ENCODE measurements around the gene AOAH.

Gene AOAH

DNA sequence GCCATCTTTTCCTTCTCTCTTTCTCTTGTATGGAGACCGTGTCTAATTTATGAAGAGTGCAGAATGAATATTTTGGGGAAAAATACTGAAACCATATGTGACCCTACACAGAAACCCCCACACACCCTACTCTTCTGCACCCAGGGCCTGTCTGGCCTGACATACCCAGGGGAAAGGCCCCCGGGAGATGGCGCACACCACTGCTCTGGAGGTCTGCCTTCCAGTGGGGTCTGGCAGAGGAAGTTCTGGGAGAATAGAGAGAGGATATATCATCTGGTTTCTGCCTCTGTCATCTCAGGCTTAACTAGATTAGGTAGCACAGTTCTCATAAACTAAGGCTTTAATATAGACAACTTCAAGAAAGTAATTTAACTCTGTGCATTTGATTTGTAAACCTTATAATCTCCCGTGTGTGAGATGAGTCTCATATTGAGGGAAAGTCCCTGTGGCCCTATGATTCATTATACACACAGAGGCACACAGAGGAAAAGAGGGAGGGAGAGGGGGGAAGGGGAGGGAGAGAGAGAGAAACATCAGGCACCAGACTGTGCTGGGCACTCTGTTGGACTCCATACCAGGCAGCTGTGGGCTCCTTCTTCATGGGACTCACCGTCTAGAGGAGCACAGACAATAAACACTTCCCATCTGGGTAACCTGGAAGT, 123.3 kb downstream of the AOAH start:
- no peak overlapping the region for H3K4me3 ChIP-seq (ENCODE audit: low read depth, low read length)
- TF ChIP-seq, protein P1, sequence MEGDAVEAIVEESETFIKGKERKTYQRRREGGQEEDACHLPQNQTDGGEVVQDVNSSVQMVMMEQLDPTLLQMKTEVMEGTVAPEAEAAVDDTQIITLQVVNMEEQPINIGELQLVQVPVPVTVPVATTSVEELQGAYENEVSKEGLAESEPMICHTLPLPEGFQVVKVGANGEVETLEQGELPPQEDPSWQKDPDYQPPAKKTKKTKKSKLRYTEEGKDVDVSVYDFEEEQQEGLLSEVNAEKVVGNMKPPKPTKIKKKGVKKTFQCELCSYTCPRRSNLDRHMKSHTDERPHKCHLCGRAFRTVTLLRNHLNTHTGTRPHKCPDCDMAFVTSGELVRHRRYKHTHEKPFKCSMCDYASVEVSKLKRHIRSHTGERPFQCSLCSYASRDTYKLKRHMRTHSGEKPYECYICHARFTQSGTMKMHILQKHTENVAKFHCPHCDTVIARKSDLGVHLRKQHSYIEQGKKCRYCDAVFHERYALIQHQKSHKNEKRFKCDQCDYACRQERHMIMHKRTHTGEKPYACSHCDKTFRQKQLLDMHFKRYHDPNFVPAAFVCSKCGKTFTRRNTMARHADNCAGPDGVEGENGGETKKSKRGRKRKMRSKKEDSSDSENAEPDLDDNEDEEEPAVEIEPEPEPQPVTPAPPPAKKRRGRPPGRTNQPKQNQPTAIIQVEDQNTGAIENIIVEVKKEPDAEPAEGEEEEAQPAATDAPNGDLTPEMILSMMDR (IDR thresholded peaks at IDR 0.05; ENCODE audit: control insufficient read depth, extremely low read depth, insufficient read depth) = no peak
- no peak for DNase-seq (ENCODE audit: low read depth)

DNA sequence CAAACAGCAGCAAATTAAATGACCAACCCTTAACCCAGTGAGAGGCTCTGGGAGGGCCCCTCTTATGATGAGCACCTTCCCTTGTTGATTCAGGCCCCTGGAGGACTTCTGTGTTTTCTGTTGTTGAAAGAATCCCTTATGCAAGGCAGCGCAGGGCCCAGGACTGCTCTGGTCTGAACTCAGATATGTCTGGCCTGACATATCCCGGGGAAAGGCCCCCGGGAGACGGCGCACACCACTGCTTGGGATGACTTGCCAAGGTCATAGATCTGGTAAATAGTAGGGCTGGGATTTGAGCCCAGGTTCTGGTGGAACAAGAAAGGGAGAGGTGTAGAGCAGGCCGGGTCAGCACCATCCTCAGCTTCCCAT, 124.0 kb downstream of the AOAH start:
- no peak for DNase-seq (ENCODE audit: low read depth)
- H3K4me3 ChIP-seq (ENCODE audit: low read depth, low read length) = no peak overlapping the region
- TF ChIP-seq, protein P1 (IDR thresholded peaks at IDR 0.05; ENCODE audit: control insufficient read depth, extremely low read depth, insufficient read depth) = no peak

DNA sequence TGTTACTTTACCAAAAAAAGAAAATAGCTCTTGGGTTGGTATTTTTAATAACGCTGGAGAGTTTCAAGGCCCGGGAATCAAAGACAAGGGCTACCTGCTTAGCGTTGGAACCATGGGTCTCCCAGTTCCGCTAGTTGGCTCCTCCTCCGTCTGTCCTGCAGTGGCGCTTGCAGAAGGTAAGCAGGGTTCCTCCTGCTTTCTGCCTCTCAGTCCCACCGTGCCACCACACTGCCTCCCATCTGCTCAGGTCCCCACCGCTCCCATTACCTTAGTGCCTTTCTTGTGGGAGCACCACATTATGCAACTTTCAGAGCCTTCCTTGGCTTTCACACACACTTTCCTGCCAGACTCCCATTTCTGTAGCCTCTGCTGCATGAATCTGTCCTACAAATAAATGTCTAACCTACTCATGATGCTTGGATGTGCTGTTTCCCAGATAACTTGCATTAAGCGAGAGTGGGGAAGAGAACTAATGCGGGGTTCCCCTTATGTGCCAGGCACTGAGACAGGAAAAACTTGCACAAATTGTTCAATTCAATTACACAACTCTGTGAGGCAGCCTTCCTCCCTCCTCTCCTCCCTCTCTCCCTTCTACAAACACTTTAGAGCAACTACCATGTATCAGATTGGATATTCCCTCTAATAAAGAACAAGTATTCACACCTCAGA, 124.5 kb downstream of the AOAH start:
- TF ChIP-seq, protein P1 (IDR thresholded peaks at IDR 0.05; ENCODE audit: control insufficient read depth, extremely low read depth, insufficient read depth) = no peak
- no peak overlapping the region for H3K4me3 ChIP-seq (ENCODE audit: low read depth, low read length)
- no peak for DNase-seq (ENCODE audit: low read depth)

DNA sequence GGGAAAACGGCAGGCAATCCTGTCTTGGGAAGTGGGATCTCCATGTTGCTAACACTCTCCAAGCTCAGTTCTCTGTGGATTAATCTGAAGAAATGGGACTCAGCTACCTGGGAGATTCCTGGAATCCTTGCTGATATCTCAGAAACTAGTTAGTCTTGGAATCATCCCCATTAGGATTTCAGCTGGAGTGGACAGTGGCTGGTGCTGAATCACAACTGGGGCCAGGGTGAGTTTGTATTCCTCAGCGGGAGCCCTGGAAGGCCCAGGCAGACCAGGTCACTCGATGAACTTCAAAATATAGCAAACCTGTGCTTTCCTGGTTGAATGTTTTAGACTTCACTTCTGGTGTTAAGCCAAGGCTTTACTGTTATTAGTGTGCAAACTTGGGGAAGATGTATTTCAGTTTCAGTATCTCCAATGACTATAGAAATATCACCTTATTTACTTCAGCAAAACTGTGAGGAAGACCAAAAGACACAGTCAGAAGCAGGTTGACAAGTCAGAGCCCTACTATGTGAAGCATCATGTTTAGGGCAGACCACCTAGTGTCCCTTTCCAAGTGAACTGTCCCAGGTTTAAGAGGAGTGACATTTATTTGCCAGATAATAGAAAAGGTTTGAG, 126.1 kb downstream of the AOAH start:
- H3K4me3 ChIP-seq (ENCODE audit: low read depth, low read length) = no peak overlapping the region
- TF ChIP-seq, protein P1 (IDR thresholded peaks at IDR 0.05; ENCODE audit: control insufficient read depth, extremely low read depth, insufficient read depth) = no peak
- no peak for DNase-seq (ENCODE audit: low read depth)

DNA sequence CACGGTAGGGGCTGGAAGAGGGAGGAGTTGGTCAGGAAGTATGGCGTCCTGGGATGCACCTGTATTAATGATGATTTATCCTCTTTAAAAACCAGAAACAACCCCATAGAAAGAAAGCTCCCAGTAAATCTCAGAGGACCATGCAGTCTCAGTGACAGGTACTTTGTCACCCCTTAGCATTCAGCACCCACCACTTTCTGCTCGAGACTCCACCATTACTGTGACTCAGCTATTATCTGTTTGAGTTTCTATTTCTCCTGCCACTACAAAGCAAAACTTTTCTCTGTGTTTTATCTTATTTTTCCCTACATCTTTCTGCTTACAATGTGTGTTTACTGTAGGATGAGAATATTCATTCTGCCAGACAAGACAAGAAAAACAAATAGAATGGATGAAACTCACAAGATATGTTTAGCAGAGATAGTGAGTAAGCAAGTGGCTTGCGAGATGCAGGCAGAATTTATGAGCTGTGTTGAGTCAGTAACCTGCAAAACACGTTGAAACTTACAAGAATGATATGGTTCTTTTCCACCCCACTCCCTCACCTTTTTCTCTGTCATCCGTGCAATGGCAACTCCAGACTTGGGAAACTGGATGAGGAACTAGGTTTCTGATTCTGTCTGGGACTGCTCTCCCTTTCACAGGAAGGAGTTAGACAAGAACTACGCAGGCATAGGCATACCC, 127.1 kb downstream of the AOAH start:
- no peak for DNase-seq (ENCODE audit: low read depth)
- TF ChIP-seq, protein P1 (IDR thresholded peaks at IDR 0.05; ENCODE audit: control insufficient read depth, extremely low read depth, insufficient read depth) = no peak
- no peak overlapping the region for H3K4me3 ChIP-seq (ENCODE audit: low read depth, low read length)

DNA sequence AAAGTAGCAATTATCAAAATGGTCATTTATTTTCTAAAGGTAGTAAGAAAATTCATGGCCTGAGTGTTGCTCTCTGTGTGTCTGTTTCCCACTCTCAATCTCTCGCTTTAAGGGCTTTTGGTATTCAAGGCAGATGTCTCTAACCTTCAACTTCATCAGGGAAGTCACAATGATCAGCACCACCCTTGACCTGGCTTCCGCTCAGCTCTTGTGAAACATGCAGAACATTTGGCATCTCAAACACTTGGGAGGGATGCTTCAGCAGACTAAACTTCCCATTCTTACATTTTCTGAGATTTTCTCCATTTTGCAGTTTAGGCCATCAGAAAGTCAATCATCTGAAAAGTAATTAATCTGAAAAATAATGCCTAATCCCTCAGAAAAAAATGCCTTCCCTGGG, 129.8 kb downstream of the AOAH start:
- TF ChIP-seq, protein P1 (IDR thresholded peaks at IDR 0.05; ENCODE audit: control insufficient read depth, extremely low read depth, insufficient read depth) = no peak
- H3K4me3 ChIP-seq (ENCODE audit: low read depth, low read length) = no peak overlapping the region
- no peak for DNase-seq (ENCODE audit: low read depth)
